ENCODE measurements around the gene KCNJ12.
"Not testable (repeated sequence)": the region's sequence is repeated elsewhere in the genome, so short reads cannot be mapped to it uniquely, and the experiment has no call there.

KCNJ12 gene

GRCh38 chr17:21408766-21409300 lies 32.7 kb downstream of the KCNJ12 start:
- DNase-seq: not testable (repeated sequence)

GRCh38 chr17:21409388-21409787 lies 33.2 kb downstream of the KCNJ12 start:
- not testable (repeated sequence) for DNase-seq

- DNase-seq: not testable (repeated sequence)
These were observed 33.8 kb downstream of the KCNJ12 start for GRCh38 chr17:21409971-21410370.

GRCh38 chr17:21410371-21410770 lies 34.2 kb downstream of the KCNJ12 start:
- DNase-seq: not testable (repeated sequence)

- DNase-seq: not testable (repeated sequence)
These were observed 34.9 kb downstream of the KCNJ12 start for GRCh38 chr17:21410906-21411678.

- not testable (repeated sequence) for DNase-seq
These were observed 35.6 kb downstream of the KCNJ12 start for GRCh38 chr17:21411679-21412205.

- not testable (repeated sequence) for DNase-seq
These were observed 36.1 kb downstream of the KCNJ12 start for GRCh38 chr17:21412207-21412681.

GRCh38 chr17:21413570-21414279 lies 37.6 kb downstream of the KCNJ12 start:
- not testable (repeated sequence) for DNase-seq

- not testable (repeated sequence) for DNase-seq
These were observed 38.5 kb downstream of the KCNJ12 start for GRCh38 chr17:21414616-21415015.

GRCh38 chr17:21415166-21415990 lies 39.2 kb downstream of the KCNJ12 start:
- DNase-seq: not testable (repeated sequence)

GRCh38 chr17:21416471-21416981 lies 40.4 kb downstream of the KCNJ12 start:
- not testable (repeated sequence) for DNase-seq

GRCh38 chr17:21417349-21417748 lies 41.2 kb downstream of the KCNJ12 start:
- not testable (repeated sequence) for DNase-seq

GRCh38 chr17:21417921-21418320 lies 41.8 kb downstream of the KCNJ12 start:
- no peak for DNase-seq

GRCh38 chr17:21418446-21419298 lies 42.5 kb downstream of the KCNJ12 start:
- DNase-seq: no peak

GRCh38 chr17:21419299-21420239 lies 43.4 kb downstream of the KCNJ12 start:
- DNase-seq: no peak

GRCh38 chr17:21420503-21421090 lies 44.4 kb downstream of the KCNJ12 start:
- DNase-seq: not testable (repeated sequence)

- not testable (repeated sequence) for DNase-seq
These were observed 45.5 kb downstream of the KCNJ12 start for GRCh38 chr17:21421421-21422310.

Measured in fibroblast of upper back skin (primary cell).